Osteoblast (primary cell): ENCODE data around the gene OAS3. TPM values are rescaled to one million over a fixed set of nuclear protein-coding genes. Genes with fewer than 3 reads are reported as not detected.
"Not testable (repeated sequence)": the region's sequence is repeated elsewhere in the genome, so short reads cannot be mapped to it uniquely, and the experiment has no call there.

ENCODE experiments used
- DNase-seq: peaks from one replicate; pipeline ENCODE4 v3.0.0; 2011; ENCODE audit warnings: low spot score, mixed read lengths; ENCODE audit not compliant: insufficient read length; ENCODE audit errors: missing footprints
- H2AFZ ChIP-seq: 2 replicates; pipeline ENCODE4 v1.6.0; 2011; ENCODE audit warnings: mild to moderate bottlenecking, low read length
- H3K27ac ChIP-seq: 2 replicates; pipeline ENCODE4 v1.5.1; 2011; ENCODE audit warnings: mild to moderate bottlenecking, low read depth, low read length, moderate library complexity
- H3K27me3 ChIP-seq: 2 replicates; pipeline ENCODE4 v1.6.0; 2012; ENCODE audit warnings: mild to moderate bottlenecking, control low read depth, inconsistent platforms, low read length, moderate library complexity; ENCODE audit not compliant: insufficient read depth
- H3K36me3 ChIP-seq: 2 replicates; pipeline ENCODE4 v1.5.1; 2011; ENCODE audit warnings: mild to moderate bottlenecking, low read length, control low read depth, moderate library complexity; ENCODE audit not compliant: insufficient read depth
- H3K4me1 ChIP-seq: 2 replicates; pipeline ENCODE4 v1.5.1; 2011; ENCODE audit warnings: mild to moderate bottlenecking, low read length, control low read depth, moderate library complexity; ENCODE audit not compliant: insufficient read depth
- H3K4me2 ChIP-seq: 2 replicates; pipeline ENCODE4 v1.6.0; 2011; ENCODE audit warnings: mild to moderate bottlenecking, low read length; ENCODE audit not compliant: insufficient read depth
- H3K4me3 ChIP-seq: fragments of 200-600 bp; sonication (generic); 3 replicates; pipeline ENCODE4 v1.5.1; 2012; ENCODE audit warnings: mild to moderate bottlenecking, low read length, inconsistent platforms; ENCODE audit not compliant: insufficient read depth
- H3K79me2 ChIP-seq: 2 replicates; pipeline ENCODE4 v1.6.0; 2012; ENCODE audit warnings: mild to moderate bottlenecking, low read length, control low read depth, inconsistent platforms; ENCODE audit not compliant: insufficient read depth
- H3K9me3 ChIP-seq: 2 replicates; pipeline ENCODE4 v1.5.1; 2011; ENCODE audit warnings: low read depth, low read length, control low read depth
- H4K20me1 ChIP-seq: 2 replicates; pipeline ENCODE4 v1.6.0; 2012; ENCODE audit warnings: mild to moderate bottlenecking, low read length, control low read depth; ENCODE audit not compliant: insufficient read depth
- total RNA-seq: library from RNA; depleted of rRNA; stranded (reverse); fragments of >200 nt; gene quantifications from 2 replicates; pipeline ENCODE4 v1.2.3, GENCODE V29; 2012
- TF ChIP-seq, protein P1 (sequence below): IDR thresholded peaks from 2 replicates; pipeline ENCODE4 v1.5.1; 2011; ENCODE audit warnings: mild to moderate bottlenecking, low read depth, low read length, moderate library complexity; ENCODE audit errors: extremely low read depth

The OAS3 gene
- total RNA-seq, 1 donor: 6.9 TPM

DNA sequence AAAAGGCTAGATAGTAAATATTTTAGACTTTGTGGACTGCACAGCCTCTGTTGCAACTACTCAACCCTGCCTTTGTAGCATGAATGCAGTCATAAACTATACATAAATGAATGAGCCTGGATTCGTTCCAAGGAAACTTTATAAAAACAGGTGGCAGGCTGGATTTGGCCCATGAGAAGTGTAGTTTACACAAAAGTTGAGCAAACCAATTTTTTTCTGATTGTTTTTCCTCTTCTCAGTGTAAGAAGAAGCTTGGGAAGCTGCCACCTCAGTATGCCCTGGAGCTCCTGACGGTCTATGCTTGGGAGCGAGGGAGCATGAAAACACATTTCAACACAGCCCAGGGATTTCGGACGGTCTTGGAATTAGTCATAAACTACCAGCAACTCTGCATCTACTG lies 22.0 kb upstream of the OAS3 start:
- H3K9me3 ChIP-seq: peaks cover 6% of the 10 kb centered on the region
- H2AFZ ChIP-seq: no peak overlapping the region
- TF ChIP-seq, protein P1, sequence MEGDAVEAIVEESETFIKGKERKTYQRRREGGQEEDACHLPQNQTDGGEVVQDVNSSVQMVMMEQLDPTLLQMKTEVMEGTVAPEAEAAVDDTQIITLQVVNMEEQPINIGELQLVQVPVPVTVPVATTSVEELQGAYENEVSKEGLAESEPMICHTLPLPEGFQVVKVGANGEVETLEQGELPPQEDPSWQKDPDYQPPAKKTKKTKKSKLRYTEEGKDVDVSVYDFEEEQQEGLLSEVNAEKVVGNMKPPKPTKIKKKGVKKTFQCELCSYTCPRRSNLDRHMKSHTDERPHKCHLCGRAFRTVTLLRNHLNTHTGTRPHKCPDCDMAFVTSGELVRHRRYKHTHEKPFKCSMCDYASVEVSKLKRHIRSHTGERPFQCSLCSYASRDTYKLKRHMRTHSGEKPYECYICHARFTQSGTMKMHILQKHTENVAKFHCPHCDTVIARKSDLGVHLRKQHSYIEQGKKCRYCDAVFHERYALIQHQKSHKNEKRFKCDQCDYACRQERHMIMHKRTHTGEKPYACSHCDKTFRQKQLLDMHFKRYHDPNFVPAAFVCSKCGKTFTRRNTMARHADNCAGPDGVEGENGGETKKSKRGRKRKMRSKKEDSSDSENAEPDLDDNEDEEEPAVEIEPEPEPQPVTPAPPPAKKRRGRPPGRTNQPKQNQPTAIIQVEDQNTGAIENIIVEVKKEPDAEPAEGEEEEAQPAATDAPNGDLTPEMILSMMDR: no peak
- H3K27ac ChIP-seq: no peak overlapping the region
- H3K4me1 ChIP-seq: no peaks in the 10 kb centered on the region
- no peaks in the 10 kb centered on the region for H3K36me3 ChIP-seq
- DNase-seq: no peak
- H3K27me3 ChIP-seq: peaks cover 6% of the 10 kb centered on the region
- H4K20me1 ChIP-seq: no peaks in the 10 kb centered on the region
- H3K4me3 ChIP-seq: no peak overlapping the region
- H3K79me2 ChIP-seq: no peaks in the 10 kb centered on the region
- H3K4me2 ChIP-seq: no peak overlapping the region

DNA sequence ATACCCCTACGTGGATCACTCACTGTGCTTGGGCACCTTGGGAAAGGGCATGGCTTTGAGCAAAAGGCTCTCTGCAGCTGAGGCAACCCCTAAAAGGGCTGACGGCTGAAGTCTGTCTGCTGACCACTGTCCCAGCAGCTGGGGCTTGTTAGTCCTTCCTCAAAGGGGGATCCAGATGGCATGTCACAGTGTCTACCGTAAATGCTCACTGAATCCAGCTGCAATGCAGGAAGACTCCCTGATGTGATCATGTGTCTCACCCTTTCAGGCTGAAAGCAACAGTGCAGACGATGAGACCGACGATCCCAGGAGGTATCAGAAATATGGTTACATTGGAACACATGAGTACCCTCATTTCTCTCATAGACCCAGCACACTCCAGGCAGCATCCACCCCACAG lies 19.2 kb upstream of the OAS3 start:
- Histone ChIP-seq H3K9me3 (no peaks in the 10 kb centered on the region), H2AFZ (no peak overlapping the region), H3K27me3 (peaks cover 7% of the 10 kb centered on the region), H3K4me3 (no peak overlapping the region), H3K79me2 (no peaks in the 10 kb centered on the region), H3K4me2 (no peak overlapping the region), H3K27ac (no peak overlapping the region), H4K20me1 (no peaks in the 10 kb centered on the region), H3K36me3 (no peaks in the 10 kb centered on the region), H3K4me1 (no peaks in the 10 kb centered on the region)
- TF ChIP-seq, protein P1: no peak
- DNase-seq: no peak

DNA sequence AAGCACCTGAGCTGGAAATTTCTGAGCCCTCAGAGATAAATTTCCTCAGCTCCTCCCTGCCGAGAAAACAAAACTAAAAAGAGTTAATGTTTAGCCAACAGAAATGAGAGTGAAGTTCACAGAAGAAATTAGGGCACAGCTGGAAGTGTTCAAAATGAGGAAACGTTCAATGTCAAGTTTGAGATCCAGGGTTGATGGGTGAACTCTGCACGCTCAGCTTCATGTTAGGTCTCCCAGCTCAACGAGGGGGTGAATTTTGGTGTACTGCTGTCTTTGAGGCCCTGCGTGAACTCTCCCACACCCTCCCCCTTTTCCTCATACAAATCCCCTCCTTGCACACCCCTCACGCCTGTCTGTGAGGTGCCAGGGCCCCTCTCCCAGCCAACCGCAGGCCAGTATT lies 13.3 kb upstream of the OAS3 start:
- H4K20me1 ChIP-seq: no peaks in the 10 kb centered on the region
- H3K4me1 ChIP-seq: no peaks in the 10 kb centered on the region
- H3K79me2 ChIP-seq: no peaks in the 10 kb centered on the region
- no peaks in the 10 kb centered on the region for H3K36me3 ChIP-seq
- no peaks in the 10 kb centered on the region for H3K9me3 ChIP-seq
- H2AFZ ChIP-seq: no peak overlapping the region
- no peak overlapping the region for H3K4me2 ChIP-seq
- TF ChIP-seq, protein P1: no peak
- peaks cover 4% of the 10 kb centered on the region for H3K27me3 ChIP-seq
- H3K4me3 ChIP-seq: no peak overlapping the region
- H3K27ac ChIP-seq: no peak overlapping the region
- DNase-seq: no peak

DNA sequence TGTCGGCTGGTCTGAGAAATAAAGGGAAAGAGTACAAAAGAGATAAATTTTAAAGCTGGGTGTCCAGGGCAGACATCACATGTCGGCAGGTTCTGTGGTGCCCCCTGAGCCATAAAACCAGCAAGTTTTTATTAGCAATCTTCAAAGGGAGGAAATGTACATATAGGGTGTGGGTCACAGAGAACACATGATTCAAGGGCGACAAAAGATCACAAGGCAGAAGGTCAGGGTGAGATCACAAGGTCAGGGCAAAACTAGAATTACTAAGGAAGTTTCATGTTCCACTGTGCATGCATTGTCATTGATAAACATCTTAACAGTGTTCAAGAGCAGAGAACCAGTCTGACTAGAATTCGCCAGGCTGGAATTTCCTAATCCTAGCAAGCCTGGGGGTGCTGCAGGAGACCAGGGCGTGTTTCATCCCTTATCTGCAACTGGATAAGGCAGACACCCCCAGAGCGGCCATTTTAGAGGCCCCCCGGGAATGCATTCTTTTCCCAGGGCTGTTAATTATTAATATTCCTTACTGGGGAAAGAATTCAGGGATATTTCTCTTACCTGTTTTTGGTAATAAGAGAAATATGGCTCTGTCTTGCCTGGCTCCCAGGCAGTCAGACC lies 11.7 kb upstream of the OAS3 start:
- H3K79me2 ChIP-seq, H3K36me3 ChIP-seq, DNase-seq, H3K27me3 ChIP-seq, H3K27ac ChIP-seq, H3K4me1 ChIP-seq, H4K20me1 ChIP-seq, H3K9me3 ChIP-seq, H3K4me2 ChIP-seq, H2AFZ ChIP-seq, H3K4me3 ChIP-seq: not testable (repeated sequence)
